NCI-H1092 treated with DMSO at 0.1 percent for 48 hours (cell line): ENCODE data around the gene TMEM271.
"Not testable (repeated sequence)": the region's sequence is repeated elsewhere in the genome, so short reads cannot be mapped to it uniquely, and the experiment has no call there.

ENCODE experiments used
- DNase-seq: peaks from one replicate; lab custom pipeline; 2025; lab: John Stamatoyannopoulos, UW

TMEM271 gene

DNA sequence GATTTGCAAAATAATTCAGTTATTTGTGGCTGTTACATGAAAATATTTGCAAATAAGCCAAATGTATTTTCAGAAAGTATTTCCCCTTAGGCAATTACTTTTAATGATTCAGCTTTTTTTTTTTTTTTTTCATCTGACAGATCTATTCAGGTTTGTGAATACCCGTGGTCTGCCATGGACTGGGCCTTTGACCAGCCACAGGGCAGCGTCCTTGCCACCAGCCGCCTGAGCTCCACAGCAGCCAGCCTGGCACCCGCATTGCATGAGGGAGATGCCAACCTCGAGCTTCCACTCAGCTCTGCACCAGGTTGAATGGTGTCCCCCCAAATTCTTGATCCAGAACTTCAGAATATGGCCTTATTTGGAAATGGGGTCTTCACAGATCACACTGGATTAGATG is 14.7 kb downstream of the TMEM271 start:
- no peak for DNase-seq

DNA sequence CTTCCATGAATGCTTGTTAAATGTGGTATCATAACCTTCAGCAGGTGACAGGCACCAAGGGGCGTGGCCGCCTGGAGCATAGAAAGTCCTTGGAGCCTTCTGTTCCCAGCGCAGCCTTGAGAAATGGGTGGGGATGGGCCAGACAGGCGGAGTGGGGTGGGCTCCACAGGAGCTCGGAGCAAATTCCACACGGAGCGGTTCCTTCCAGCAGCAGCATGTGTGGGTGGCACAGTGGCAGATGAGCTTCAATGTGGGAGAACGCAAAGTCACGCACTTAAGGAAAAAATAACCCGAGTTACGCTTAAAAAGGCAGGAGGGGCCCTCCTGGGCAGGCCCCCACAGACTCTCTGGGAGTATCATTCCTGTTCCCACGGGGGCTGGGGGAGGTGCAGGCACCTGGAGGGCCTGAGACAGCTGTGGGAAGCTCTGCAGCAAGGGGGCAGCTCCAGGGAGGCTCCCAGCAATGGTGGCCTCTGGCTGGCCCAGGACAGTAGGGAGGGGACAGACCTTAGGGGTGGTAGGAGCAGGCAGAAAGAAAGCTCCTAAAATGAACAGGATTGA is 15.3 kb downstream of the TMEM271 start:
- DNase-seq = no peak

- DNase-seq = no peak
Measured at GRCh38 chr4:560061-560460, 16.0 kb downstream of the TMEM271 start.

DNA sequence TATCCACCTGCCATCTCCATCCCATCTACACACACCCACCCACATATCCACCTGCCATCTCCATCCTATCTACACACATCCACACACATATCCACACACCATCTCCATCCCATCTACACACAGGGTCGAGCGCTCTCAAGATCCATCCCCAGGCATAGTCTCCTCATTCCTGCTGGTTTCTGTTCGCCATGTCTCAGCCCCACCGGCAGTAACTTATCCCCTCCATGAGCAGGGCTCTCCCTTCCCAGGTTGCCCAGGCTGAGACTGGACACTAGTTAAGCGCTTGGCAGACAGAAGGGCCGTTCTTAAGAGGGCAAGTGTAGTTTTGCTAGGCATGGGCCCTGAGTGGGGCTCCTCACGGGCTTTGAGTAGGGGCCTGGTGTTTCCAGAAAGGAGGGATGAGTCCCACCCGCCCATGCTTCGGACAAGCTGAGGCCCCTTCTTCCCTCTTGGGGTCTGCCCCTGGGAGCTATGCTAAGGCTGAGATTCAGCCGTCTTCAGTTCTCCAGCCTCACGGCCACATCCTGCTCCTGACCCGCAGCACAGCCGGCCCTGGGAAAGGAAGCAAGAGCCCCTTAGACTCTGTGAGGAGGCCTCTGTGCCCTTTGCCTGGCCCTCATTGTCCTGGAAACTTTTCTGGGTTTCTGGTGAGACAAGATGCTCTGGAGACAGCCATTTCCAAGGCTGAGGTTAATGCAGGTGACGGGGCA is 20.4 kb downstream of the TMEM271 start:
- no peak for DNase-seq

DNA sequence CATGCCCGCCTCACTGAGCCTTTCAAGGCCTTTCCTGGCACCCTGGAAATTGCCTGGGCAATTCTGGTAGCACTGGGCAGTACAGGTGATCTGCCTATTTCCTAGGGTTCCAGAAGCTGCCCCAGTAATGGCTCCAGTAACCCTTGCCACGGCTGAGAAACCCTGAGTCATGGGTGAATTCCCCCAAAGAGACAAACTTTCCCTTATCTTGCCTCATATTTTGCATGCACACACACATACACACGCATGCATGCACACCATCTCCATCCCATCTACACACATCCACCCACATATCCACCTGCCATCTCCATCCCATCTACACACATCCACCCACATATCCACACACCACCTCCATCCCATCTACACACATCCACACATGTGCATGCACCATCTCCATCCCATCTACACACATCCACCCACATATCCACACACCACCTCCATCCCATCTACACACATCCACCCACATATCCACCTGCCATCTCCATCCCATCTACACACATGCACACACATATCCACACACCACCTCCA is 21.2 kb downstream of the TMEM271 start:
- DNase-seq = not testable (repeated sequence)

- DNase-seq = no peak
Measured at GRCh38 chr4:552019-552418, 24.1 kb downstream of the TMEM271 start.

- DNase-seq = not testable (repeated sequence)
Measured at GRCh38 chr4:550268-550667, 25.8 kb downstream of the TMEM271 start.

GRCh38 chr4:548976-549375 is 27.1 kb downstream of the TMEM271 start:
- DNase-seq = no peak

GRCh38 chr4:545612-546011 is 30.5 kb downstream of the TMEM271 start:
- no peak for DNase-seq

GRCh38 chr4:544386-545105 is 31.5 kb downstream of the TMEM271 start:
- DNase-seq = no peak

DNA sequence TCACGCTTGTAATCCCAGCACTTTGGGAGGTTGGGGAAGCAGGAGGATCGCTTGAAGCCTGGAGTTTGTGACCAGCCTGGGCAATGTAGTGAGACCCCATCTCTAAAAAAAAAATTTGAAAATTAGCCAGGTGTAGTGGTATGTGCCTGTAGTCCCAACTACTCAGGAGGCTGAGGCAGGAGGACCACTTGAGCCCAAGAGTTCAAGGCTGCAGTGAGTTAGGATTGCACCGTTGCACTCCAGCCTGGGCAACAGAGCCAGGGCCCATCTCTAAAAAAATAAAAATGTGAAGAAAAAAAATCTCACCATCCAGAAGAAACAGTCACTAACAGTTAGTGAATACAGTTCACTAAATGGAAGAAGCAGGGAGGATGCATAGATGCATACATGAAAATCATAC is 34.8 kb downstream of the TMEM271 start:
- no peak for DNase-seq

DNA sequence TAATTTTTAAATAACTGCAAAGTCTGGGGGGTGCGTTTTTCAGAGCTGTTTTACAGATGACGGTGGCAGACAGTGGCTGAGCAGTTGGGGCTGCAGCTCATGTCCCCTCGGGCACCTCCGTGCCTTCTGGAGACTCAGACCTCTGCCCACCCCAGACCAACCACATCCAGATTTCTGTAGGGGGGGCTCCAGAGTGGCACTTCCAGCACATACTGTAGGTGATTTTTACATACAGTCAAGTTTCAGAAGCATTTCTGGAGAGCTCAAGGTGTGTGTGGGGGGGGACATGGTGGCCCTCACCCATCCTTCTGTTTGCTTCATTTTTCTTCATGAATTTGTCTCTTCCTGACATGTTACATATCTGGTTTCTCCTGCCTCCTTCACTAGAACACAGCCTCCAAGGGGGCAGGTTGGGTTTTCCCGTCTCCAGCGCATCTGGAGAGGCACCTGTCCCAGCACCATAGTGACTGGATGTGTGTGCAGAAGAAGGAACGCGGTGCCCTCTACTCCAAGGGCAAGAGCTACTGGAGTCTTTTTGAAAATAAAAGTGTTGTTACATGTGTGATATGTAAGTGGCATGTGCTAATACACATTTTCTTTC is 37.5 kb downstream of the TMEM271 start:
- no peak for DNase-seq

DNA sequence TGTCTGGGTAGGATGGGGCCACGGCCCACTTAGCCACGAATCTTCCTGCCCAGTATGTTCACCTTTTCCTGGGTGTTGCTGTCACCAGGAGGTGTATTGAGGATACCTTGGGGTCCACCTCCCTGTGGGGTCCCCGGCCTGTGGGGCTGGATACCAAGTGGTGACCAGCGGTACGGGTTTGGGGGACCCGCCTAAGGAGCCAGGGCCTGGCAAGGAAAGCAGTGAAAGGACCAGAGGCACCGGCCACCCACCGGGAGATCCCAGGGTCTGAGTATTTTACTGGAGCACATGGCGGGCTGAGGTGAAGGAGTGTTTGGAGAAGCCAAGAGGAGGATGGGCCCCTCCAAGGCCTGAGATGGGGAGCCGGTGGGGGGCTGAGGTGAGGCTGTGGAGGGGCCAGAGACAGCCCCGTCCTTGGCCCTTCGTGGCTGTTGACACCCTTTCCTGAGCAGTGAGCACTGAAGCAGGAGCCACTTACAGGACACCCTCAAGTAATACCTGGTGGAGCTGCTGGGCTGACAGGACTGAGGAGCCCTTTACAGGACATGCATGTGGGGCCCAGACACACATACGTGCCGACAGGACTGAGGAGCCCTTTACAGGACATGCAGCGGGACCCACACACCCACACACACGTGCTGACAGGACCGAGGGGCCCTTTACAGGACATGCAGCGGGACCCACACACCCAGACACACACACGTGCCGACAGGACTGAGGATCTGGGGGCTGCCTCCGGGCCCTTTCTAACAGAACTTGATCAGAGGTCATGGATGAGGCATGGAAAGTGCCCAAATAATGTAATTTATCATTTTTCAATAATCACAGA is 38.4 kb downstream of the TMEM271 start:
- no peak for DNase-seq

- DNase-seq = no peak
Measured at GRCh38 chr4:536351-536972, 39.6 kb downstream of the TMEM271 start.

DNA sequence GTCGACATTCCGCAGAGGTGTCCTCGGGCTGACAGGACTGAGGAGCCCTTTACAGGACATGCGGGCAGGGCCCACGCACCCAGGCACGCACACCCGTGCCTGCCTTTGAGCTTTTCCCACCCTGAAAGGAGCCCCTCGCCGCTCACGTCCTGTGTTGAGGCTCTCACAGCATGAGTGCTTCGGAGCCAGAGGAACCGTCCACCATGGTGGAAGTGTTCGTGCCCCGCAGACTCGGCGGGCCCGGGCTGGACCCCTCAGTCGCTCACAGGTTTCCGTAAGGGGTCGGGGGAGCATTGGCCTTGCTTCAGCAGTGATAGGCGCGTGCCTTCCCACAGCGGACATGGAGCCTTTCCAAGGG is 40.2 kb downstream of the TMEM271 start:
- DNase-seq = no peak

GRCh38 chr4:535181-535923 is 40.7 kb downstream of the TMEM271 start:
- no peak for DNase-seq

DNA sequence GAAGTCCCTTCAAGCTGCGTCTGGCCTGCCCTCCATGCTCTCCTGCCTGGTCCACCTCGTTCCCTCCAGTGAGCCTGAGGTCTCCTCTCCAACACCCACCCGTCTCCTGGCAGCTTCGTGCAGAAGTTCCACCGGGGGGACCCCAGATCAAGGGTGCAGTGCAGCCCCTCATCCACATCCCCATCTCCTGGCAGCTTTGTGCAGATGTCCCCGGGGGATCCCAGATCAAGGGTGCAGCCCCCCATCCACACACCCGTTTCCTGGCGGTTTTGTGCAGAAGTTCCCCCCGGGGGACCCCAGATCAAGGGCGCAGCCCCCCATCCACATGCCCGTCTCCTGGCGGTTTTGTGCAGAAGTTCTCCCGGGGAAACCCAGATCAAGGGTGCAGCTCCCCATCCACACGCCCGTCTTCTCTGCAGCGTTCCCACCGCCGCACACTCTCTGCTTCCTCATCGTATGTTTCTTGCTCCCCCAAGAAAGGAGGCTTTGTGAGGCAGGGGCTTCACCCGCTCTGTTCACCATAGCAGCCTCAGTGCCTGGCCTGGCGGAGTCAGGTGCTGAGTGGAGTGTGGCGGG is 41.4 kb downstream of the TMEM271 start:
- DNase-seq = no peak

GRCh38 chr4:534101-534575 is 42.0 kb downstream of the TMEM271 start:
- no peak for DNase-seq

DNA sequence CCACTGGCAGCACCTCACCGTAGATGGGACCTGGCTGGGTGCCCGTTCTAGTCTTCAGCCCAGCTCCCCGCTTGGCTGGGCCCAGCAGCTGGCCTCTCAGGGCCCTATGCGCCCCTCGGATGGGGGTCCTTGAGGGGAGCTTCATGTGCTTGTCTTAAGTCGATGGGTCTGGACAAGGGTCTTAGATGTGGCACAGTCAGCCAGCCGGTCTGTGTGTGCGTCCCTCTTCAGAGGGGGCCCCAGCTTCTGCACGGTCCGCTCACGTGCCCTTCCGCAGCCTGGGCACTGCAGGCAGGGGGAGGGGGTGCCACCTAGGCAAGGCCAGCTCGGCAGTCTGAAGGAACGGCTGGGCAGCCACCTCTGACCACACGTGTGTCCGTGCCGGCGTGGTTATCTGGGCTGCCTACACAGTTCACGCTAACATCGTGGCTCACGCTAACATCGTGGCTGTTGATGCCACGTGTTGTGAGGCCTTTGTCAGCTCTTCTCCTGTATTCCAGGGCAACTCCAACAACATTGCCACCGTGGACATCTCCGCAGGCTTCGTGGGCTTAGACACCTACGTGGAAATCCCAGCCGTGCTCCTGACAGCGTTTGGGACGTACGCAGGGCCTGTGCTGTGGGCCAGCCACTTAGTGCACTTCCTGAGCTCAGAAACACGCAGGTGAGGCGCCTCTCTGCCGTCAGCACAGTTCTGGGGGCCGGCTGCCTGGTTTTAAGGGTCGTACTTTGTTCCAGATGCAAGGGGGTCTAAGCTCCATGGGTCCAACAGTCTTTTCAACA is 42.6 kb downstream of the TMEM271 start:
- DNase-seq = no peak
